ENCODE results near the gene UNC5A.

The UNC5A gene

GRCh38 chr5:176817841-176818377 lies 7.5 kb downstream of the UNC5A start:
- DNase-seq (ENCODE audit: low read depth): no peak
- no peak overlapping the region; the same call in 1 of the 2 replicates for H3K4me3 ChIP-seq (ENCODE audit: low read length)

GRCh38 chr5:176818391-176819098 lies 8.2 kb downstream of the UNC5A start:
- no peak for TF ChIP-seq CTCF (conservative IDR thresholded peaks at IDR 0.05; ENCODE audit: low read length)
- H3K4me3 ChIP-seq (ENCODE audit: low read length): no peak overlapping the region
- DNase-seq (ENCODE audit: low read depth): no peak

More at GRCh38 chr5:176817841-176818377, 7.5 kb downstream of the UNC5A start:
- peak; percentile 35 for TF ChIP-seq CTCF (conservative IDR thresholded peaks at IDR 0.05; ENCODE audit: low read length)

- TF ChIP-seq CTCF (conservative IDR thresholded peaks at IDR 0.05; ENCODE audit: low read length): no peak
These were observed 9.1 kb downstream of the UNC5A start for GRCh38 chr5:176819476-176819875.

GRCh38 chr5:176820937-176821336 lies 10.6 kb downstream of the UNC5A start:
- H3K4me3 ChIP-seq (ENCODE audit: low read length): no peak overlapping the region
- TF ChIP-seq CTCF (conservative IDR thresholded peaks at IDR 0.05; ENCODE audit: low read length): no peak
- no peak for DNase-seq (ENCODE audit: low read depth)

More at GRCh38 chr5:176819476-176819875, 9.1 kb downstream of the UNC5A start:
- no peak for DNase-seq (ENCODE audit: low read depth)
- H3K4me3 ChIP-seq (ENCODE audit: low read length): no peak overlapping the region

GRCh38 chr5:176821441-176821840 lies 11.1 kb downstream of the UNC5A start:
- TF ChIP-seq CTCF (conservative IDR thresholded peaks at IDR 0.05; ENCODE audit: low read length): no peak
- H3K4me3 ChIP-seq (ENCODE audit: low read length): no peak overlapping the region
- no peak for DNase-seq (ENCODE audit: low read depth)

- no peak for TF ChIP-seq CTCF (conservative IDR thresholded peaks at IDR 0.05; ENCODE audit: low read length)
- no peak overlapping the region for H3K4me3 ChIP-seq (ENCODE audit: low read length)
- no peak for DNase-seq (ENCODE audit: low read depth)
These were observed 11.9 kb downstream of the UNC5A start for GRCh38 chr5:176822041-176822792.

All from AG10803 (cell line).